Neuron (in vitro differentiated cells): Measurements from ENCODE around the gene IDH2.
"Not testable (repeated sequence)": the region's sequence is repeated elsewhere in the genome, so short reads cannot be mapped to it uniquely, and the experiment has no call there.

Experiments
- H2AFZ ChIP-seq: one replicate; pipeline ENCODE4 v1.6.1; 2013; ENCODE audit warnings: low read depth, mild to moderate bottlenecking, inconsistent platforms, low read length, moderate library complexity
- H3K27me3 ChIP-seq: one replicate; pipeline ENCODE4 v1.6.1; 2013; ENCODE audit warnings: low read length; ENCODE audit not compliant: insufficient read depth
- H3K36me3 ChIP-seq: one replicate; pipeline ENCODE4 v1.6.1; 2013; ENCODE audit warnings: low read length; ENCODE audit not compliant: insufficient read depth
- H3K4me1 ChIP-seq: one replicate; pipeline ENCODE4 v1.6.1; 2013; ENCODE audit warnings: low read length; ENCODE audit not compliant: insufficient read depth
- H3K4me3 ChIP-seq: 2 replicates; pipeline ENCODE4 v1.5.1; 2013; ENCODE audit warnings: mild to moderate bottlenecking, low read length, moderate library complexity
- H3K9me3 ChIP-seq: one replicate; pipeline ENCODE4 v1.6.1; 2013; ENCODE audit warnings: low read length

The IDH2 gene

GRCh38 chr15:90131848-90132247 lies 29.6 kb upstream of the IDH2 start:
- Histone ChIP-seq H2AFZ (no peak overlapping the region), H3K9me3 (no peaks in the 10 kb centered on the region), H3K4me1 (peaks cover 2% of the 10 kb centered on the region), H3K27me3 (peaks cover 10% of the 10 kb centered on the region), H3K4me3 (no peak overlapping the region), H3K36me3 (no peaks in the 10 kb centered on the region)

GRCh38 chr15:90130291-90130690 lies 28.0 kb upstream of the IDH2 start:
- Histone ChIP-seq H3K4me1 (peaks cover 6% of the 10 kb centered on the region), H3K9me3 (no peaks in the 10 kb centered on the region), H3K27me3 (peaks cover 5% of the 10 kb centered on the region), H3K4me3 (no peak overlapping the region), H3K36me3 (no peaks in the 10 kb centered on the region), H2AFZ (no peak overlapping the region)

GRCh38 chr15:90126596-90127435 lies 24.5 kb upstream of the IDH2 start:
- Histone ChIP-seq H3K4me1 (peaks cover 6% of the 10 kb centered on the region), H3K4me3 (no peak overlapping the region), H2AFZ (no peak overlapping the region), H3K36me3 (no peaks in the 10 kb centered on the region), H3K9me3 (no peaks in the 10 kb centered on the region), H3K27me3 (peaks cover 3% of the 10 kb centered on the region)

DNA sequence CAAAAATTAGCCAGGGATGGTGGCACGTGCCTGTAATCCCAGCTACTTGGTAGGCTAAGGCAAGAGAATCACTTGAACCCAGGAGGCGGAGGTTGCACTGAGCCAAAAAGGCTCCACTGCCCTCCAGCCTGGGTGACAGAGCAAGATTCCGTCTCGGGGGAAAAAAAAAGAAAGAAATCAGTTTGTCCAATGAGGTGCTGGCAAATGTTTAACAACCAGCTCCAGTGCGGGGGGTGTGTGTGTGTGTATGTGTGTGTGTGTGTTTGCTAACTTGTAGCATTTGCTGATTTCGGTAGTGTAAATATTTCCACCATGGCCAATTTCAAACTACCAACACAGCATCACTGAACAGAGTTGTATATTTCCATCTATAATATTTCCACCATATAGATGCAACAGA lies 23.8 kb upstream of the IDH2 start:
- H3K9me3 ChIP-seq = no peaks in the 10 kb centered on the region
- H3K36me3 ChIP-seq = no peaks in the 10 kb centered on the region
- no peak overlapping the region for H3K4me3 ChIP-seq
- H3K4me1 ChIP-seq = peaks cover 6% of the 10 kb centered on the region
- peaks cover 3% of the 10 kb centered on the region for H3K27me3 ChIP-seq
- no peak overlapping the region for H2AFZ ChIP-seq

- Histone ChIP-seq H3K9me3 (no peaks in the 10 kb centered on the region), H2AFZ (no peak overlapping the region), H3K4me1 (peaks cover 6% of the 10 kb centered on the region), H3K36me3 (no peaks in the 10 kb centered on the region), H3K4me3 (no peak overlapping the region), H3K27me3 (peaks cover 3% of the 10 kb centered on the region)
These were observed 22.2 kb upstream of the IDH2 start for GRCh38 chr15:90124507-90124906.

GRCh38 chr15:90121086-90121485 lies 18.8 kb upstream of the IDH2 start:
- no peaks in the 10 kb centered on the region for H3K9me3 ChIP-seq
- peaks cover 3% of the 10 kb centered on the region for H3K27me3 ChIP-seq
- H2AFZ ChIP-seq = no peak overlapping the region

GRCh38 chr15:90119367-90119766 lies 17.1 kb upstream of the IDH2 start:
- H3K9me3 ChIP-seq = peaks cover 2% of the 10 kb centered on the region
- H2AFZ ChIP-seq = no peak overlapping the region
- no peaks in the 10 kb centered on the region for H3K4me1 ChIP-seq
- no peak overlapping the region for H3K4me3 ChIP-seq
- H3K36me3 ChIP-seq = no peaks in the 10 kb centered on the region
- peaks cover 3% of the 10 kb centered on the region for H3K27me3 ChIP-seq

More at GRCh38 chr15:90121086-90121485, 18.8 kb upstream of the IDH2 start:
- Histone ChIP-seq H3K4me1 (no peaks in the 10 kb centered on the region), H3K36me3 (no peaks in the 10 kb centered on the region), H3K4me3 (no peak overlapping the region)

GRCh38 chr15:90115783-90116182 lies 13.5 kb upstream of the IDH2 start:
- no peaks in the 10 kb centered on the region for H3K27me3 ChIP-seq
- H3K36me3 ChIP-seq = no peaks in the 10 kb centered on the region
- H2AFZ ChIP-seq = no peak overlapping the region
- H3K4me1 ChIP-seq = no peaks in the 10 kb centered on the region
- peaks cover 5% of the 10 kb centered on the region for H3K9me3 ChIP-seq
- H3K4me3 ChIP-seq = no peak overlapping the region

DNA sequence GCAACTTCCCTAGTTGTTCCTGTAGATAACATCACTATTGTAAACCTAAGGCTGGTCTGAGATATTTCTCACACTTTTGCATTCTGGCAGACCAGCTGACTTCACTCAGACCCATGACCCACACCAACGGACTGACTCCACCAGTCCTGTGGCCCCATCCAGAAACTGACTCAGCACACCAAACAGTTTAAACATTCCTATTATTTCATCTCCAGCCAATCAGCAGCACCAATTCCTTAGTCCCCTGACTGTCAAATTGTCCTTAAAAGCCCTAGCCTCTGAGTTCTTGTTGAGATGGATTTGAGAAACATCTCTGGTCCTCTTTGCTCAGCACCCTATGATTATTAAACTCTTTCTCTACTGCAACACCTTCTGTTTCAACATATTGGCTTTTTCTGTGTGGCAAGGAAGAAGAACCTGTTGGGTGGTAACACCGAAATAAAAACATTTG lies 12.2 kb upstream of the IDH2 start:
- Histone ChIP-seq H3K36me3 (no peaks in the 10 kb centered on the region), H3K9me3 (peaks cover 5% of the 10 kb centered on the region), H2AFZ (no peak overlapping the region), H3K4me3 (no peak overlapping the region), H3K27me3 (no peaks in the 10 kb centered on the region), H3K4me1 (no peaks in the 10 kb centered on the region)

GRCh38 chr15:90113166-90113565 lies 10.9 kb upstream of the IDH2 start:
- no peak overlapping the region for H3K4me3 ChIP-seq
- peaks cover 5% of the 10 kb centered on the region for H3K9me3 ChIP-seq
- H3K27me3 ChIP-seq = no peaks in the 10 kb centered on the region
- H3K4me1 ChIP-seq = no peaks in the 10 kb centered on the region
- H2AFZ ChIP-seq = no peak overlapping the region
- no peaks in the 10 kb centered on the region for H3K36me3 ChIP-seq

- not testable (repeated sequence) for H3K27me3 ChIP-seq, H3K4me3 ChIP-seq, H3K4me1 ChIP-seq, H2AFZ ChIP-seq, H3K9me3 ChIP-seq, H3K36me3 ChIP-seq
These were observed 7.0 kb upstream of the IDH2 start for GRCh38 chr15:90109163-90109751.

DNA sequence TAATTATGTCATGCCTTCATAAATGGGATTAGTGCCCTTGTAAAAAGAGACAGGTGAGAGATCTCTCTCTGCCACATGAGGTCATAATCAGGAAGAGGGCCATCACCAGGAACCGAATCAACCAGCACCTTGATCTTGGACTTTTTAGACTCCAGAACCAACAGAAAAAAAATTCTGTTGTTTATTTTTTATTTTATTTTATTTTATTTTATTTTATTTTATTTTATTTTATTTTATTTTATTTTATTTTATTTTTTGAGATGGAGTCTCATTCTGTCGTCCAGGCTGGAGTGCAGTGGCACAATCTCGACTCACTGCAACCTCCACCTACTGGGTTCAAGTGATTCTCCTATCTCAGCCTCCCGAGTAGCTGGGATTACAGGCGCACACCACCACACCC lies 5.8 kb upstream of the IDH2 start:
- not testable (repeated sequence) for H2AFZ ChIP-seq, H3K9me3 ChIP-seq

DNA sequence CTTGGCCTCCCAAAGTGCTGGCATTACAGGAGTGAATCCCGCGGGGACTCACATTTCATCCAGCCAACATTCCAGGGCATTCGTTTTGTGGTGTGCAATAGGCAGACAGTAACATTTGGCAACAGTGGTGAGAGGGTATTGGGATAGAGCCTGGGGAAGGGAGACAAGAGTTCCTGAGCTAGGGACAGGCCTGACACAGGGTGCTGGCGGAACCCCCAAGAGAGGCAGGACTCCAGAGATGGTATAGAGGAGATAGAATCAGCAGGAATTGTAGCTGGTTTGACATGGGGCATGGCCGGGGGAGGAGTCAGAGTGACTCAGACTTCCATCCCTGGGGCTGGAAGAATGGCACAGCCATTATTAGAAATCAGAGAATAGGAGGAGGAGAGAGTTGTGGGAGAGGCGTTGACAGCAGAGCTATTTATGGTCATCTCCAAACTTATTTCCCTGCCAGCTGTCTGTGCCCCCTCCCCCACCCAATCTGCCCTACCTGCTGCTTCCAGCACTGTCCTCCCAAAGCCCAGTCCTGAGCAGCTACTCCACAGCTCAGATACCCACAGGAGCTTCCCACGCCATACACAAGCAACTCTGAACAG lies 4.4 kb upstream of the IDH2 start:
- H3K4me3 ChIP-seq = no peak overlapping the region
- no peaks in the 10 kb centered on the region for H3K27me3 ChIP-seq
- H3K4me1 ChIP-seq = peaks cover 9% of the 10 kb centered on the region
- no peaks in the 10 kb centered on the region for H3K9me3 ChIP-seq
- H3K36me3 ChIP-seq = no peaks in the 10 kb centered on the region
- H2AFZ ChIP-seq = peak overlapping the region; percentile 20

More for the DNA sequence above, 5.8 kb upstream of the IDH2 start:
- H3K27me3 ChIP-seq, H3K36me3 ChIP-seq, H3K4me3 ChIP-seq, H3K4me1 ChIP-seq: not testable (repeated sequence)
